GM13977 (cell line): Measurements from ENCODE around the gene MBD6.
"Not testable (repeated sequence)": the region's sequence is repeated elsewhere in the genome, so short reads cannot be mapped to it uniquely, and the experiment has no call there.

Source experiments
- DNase-seq: peaks from one replicate; pipeline ENCODE4 v3.0.0; 2012; ENCODE audit warnings: low spot score
- CTCF ChIP-seq: IDR thresholded peaks from 2 replicates; pipeline ENCODE4 v1.5.1; 2012; ENCODE audit warnings: mild to moderate bottlenecking, control low read depth; ENCODE audit not compliant: insufficient read depth; ENCODE audit errors: extremely low read depth, missing control alignments
- in situ Hi-C: fragments of 300-500 bp; cut with MboI; formaldehyde crosslinking; loops from one replicate; pipeline ENCODE4 v1.12.0; 2022; ENCODE audit warnings: low sequenced_read_pairs, low pct_unique_long_range_greater_than_20kb, mixed read lengths, inconsistent platforms; ENCODE audit not compliant: unreplicated experiment

Gene MBD6

GRCh38 chr12:57568838-57569237 lies 46.2 kb downstream of the MBD6 start:
- in situ Hi-C loops = no loop called here
- no peak for DNase-seq
- no peak for TF ChIP-seq CTCF

- DNase-seq = no peak
- in situ Hi-C loops = no loop called here
- no peak for TF ChIP-seq CTCF
These were observed 47.2 kb downstream of the MBD6 start for GRCh38 chr12:57569858-57570257.

GRCh38 chr12:57570438-57570837 lies 47.8 kb downstream of the MBD6 start:
- in situ Hi-C loops, DNase-seq: not testable (repeated sequence)

- TF ChIP-seq CTCF = no peak
- DNase-seq = no peak
- in situ Hi-C loops = no loop called here
These were observed 49.5 kb downstream of the MBD6 start for GRCh38 chr12:57571926-57572762.

GRCh38 chr12:57574795-57575194 lies 52.2 kb downstream of the MBD6 start:
- in situ Hi-C loops = no loop called here
- no peak for DNase-seq
- TF ChIP-seq CTCF = no peak

GRCh38 chr12:57575771-57576612 lies 53.4 kb downstream of the MBD6 start:
- DNase-seq = no peak
- TF ChIP-seq CTCF = no peak

More at GRCh38 chr12:57575771-57576612, 53.4 kb downstream of the MBD6 start:
- in situ Hi-C loops = no loop called here
